HG02870 (cell line): ENCODE measurements around the gene TTPAL.
"Not testable (repeated sequence)": the region's sequence is repeated elsewhere in the genome, so short reads cannot be mapped to it uniquely, and the experiment has no call there.

Experiments used
- ATAC-seq: cut with Tn5 transposase; IDR thresholded peaks from one replicate; pipeline ENCODE4 v1.9.1; 2021; ENCODE audit warnings: mild to moderate bottlenecking, moderate library complexity; ENCODE audit not compliant: unreplicated experiment

The TTPAL gene

GRCh38 chr20:44467289-44467883 is 8.3 kb upstream of the TTPAL start:
- ATAC-seq = no peak

- no peak for ATAC-seq
Observed at GRCh38 chr20:44468044-44468782, 7.5 kb upstream of the TTPAL start.

GRCh38 chr20:44470327-44470726 is 5.3 kb upstream of the TTPAL start:
- ATAC-seq = no peak

GRCh38 chr20:44471481-44471882 is 4.2 kb upstream of the TTPAL start:
- no peak for ATAC-seq

- ATAC-seq = not testable (repeated sequence)
Observed at GRCh38 chr20:44472283-44472682, 3.4 kb upstream of the TTPAL start.

GRCh38 chr20:44475372-44475693 is 341 bp upstream of the TTPAL start:
- ATAC-seq = no peak

GRCh38 chr20:44477151-44477550 is 1.5 kb downstream of the TTPAL start:
- no peak for ATAC-seq

GRCh38 chr20:44478206-44478605 is 2.5 kb downstream of the TTPAL start:
- no peak for ATAC-seq

- ATAC-seq = no peak
Observed at GRCh38 chr20:44479643-44480042, 4.0 kb downstream of the TTPAL start.

GRCh38 chr20:44480097-44480496 is 4.4 kb downstream of the TTPAL start:
- ATAC-seq = no peak

- ATAC-seq = no peak
Observed at GRCh38 chr20:44481719-44482416, 6.2 kb downstream of the TTPAL start.

- no peak for ATAC-seq
Observed at GRCh38 chr20:44483112-44483511, 7.4 kb downstream of the TTPAL start.

- ATAC-seq = no peak
Observed at GRCh38 chr20:44485078-44485829, 9.6 kb downstream of the TTPAL start.

- ATAC-seq = no peak
Observed at GRCh38 chr20:44485830-44486198, 10.1 kb downstream of the TTPAL start.

GRCh38 chr20:44488551-44488950 is 12.9 kb downstream of the TTPAL start:
- no peak for ATAC-seq

GRCh38 chr20:44489223-44489622 is 13.5 kb downstream of the TTPAL start:
- ATAC-seq = no peak

GRCh38 chr20:44489931-44490330 is 14.3 kb downstream of the TTPAL start:
- no peak for ATAC-seq

GRCh38 chr20:44491635-44492395 is 16.1 kb downstream of the TTPAL start:
- ATAC-seq = no peak

GRCh38 chr20:44494266-44494665 is 18.6 kb downstream of the TTPAL start:
- ATAC-seq = no peak

GRCh38 chr20:44494681-44495080 is 19.0 kb downstream of the TTPAL start:
- no peak for ATAC-seq

GRCh38 chr20:44495257-44495656 is 19.6 kb downstream of the TTPAL start:
- ATAC-seq = no peak
